HG03342 (cell line): ENCODE measurements around the gene MAPKAPK3.

Experiments
- ATAC-seq: cut with Tn5 transposase; IDR thresholded peaks from one replicate; pipeline ENCODE4 v1.9.1; 2021; ENCODE audit warnings: mild to moderate bottlenecking, moderate library complexity; ENCODE audit not compliant: unreplicated experiment

The MAPKAPK3 gene

DNA sequence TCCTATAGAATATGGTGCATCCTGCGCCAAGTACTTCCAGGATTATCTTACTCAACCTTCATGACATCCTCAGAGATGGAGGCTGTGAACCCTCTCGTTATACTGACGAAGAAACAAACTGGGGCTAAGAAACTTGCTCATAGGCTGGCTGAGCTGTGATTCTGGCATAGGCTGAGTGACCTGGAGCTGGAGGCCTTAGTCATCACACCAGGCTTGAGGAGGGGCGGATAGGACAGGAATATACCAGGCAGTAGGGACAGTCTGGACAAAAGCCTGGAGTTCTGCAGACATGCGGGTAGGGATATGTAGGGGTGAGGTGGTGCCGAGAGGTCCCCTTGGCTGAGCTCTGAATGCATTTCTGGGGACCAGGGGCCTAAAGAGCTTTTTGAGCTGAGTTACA lies 29.6 kb upstream of the MAPKAPK3 start:
- no peak for ATAC-seq

DNA sequence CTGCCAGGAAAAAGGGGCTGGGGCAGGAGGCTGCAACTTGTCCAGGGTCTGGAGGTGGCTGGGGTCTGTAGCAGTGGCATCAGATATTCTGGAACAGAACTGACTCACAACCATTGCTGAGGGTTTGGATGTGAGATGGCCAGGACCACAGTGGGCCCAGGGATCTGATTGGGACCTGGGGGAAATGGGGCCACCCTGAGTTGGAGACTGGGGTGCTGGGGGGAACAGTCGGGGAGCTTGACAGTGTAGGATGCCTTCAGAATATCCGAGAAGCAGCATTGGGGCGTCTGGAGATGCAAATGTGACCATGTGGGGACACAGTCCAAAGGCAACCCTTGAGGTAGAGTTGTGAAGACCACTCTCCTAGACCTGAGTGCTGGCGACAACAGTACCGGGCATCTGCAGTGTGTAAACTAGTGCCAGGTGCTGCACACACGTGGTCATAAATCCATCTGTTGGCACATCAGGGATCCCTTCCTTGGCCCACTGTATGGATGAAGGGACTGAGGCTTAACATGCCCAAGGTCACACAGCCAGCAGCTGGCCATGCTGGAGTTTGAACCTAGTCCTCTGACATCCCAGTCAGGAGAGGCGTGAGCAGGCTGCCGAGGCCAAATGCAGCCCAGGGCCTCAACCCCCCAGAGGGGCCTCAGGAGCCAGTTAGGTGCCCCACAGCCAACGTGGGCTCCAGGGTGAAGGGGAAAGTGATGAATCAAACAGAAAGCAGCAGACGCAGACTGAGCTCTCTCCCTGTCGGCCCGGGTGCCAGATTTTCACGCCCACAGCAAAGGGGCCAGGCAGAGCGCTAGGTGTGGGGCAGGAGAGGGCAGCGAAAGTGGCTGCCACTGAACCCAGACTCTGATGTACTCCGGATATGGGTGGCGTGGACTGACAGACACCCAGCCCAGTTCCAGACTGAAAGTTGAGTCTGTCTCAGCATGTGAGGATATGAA lies 28.9 kb upstream of the MAPKAPK3 start:
- no peak for ATAC-seq

DNA sequence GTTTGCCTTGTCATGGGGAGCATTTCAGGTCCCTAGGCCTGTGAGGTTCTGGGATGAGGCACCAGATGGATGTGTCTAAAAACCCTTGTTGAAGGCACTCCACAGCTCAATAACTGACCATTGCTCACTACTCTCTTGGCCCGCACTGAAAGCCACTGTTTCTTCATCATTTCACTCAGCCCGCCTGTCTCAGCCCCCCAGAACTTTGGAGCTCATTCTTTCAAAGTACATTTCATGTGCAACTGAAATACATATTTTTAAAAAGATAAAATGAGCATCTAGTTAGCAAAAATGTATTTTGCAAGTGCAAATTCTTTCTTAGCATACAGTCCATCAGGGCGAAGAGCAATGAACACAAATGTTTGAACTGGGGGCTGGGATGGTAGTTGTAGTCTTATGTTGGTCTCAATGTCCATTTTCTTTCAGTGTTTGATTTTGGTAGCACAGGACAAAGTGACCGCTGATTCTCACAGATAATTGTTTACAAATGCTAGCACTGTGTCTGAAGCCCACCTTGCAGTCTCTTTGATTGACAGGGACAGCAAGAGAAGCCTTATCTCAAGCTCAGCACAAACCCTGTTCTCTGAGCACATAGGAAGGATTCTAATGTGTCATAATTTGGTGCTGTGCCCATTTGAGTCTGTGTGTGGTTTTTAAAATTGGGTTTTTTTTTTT lies 28.1 kb upstream of the MAPKAPK3 start:
- no peak for ATAC-seq

DNA sequence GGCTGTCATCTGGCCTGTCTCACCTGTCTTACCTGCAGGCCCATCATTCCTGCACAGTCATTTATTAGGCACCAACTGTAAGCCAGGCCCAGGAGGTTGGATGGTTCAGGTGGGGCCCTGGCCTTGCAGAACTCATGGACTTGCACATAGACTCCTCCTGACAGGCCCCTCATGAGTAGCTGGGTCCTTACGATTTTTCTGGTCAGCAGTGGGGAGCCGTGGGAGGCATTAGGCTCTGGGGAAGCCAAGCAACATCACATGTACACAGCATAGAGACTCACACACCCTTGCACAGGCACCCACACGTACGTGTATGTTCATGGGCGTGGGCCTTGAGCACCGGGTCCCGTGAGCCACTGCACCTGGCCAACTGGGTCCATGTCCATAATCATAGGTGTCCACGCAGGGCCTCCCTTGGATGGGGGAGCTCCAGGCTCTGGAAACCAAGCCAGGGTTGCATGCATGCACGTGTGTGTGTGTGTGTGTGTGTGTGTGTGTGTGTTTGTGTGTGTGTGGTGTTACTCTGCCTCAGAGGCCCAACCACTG lies 25.7 kb upstream of the MAPKAPK3 start:
- no peak for ATAC-seq

DNA sequence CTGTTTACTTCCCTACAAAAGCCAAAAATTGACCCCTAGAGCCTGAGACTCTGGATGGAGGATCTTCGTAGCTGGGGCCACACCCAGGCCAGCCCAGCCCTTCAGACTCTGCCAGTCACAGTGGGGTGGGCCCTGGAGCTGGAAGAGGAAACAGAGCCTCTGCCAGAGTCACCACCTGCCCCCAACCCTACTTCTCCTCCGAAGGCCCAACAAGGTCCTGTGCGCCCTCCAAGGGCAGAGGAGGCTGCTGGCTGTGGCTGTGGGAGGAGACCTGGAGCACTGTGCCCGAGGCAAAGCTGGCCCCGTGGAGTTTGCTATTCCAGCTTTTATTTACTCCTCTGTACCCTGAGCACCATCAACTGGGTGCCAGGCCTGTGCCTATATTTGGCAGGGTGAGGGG lies 24.4 kb upstream of the MAPKAPK3 start:
- no peak for ATAC-seq

DNA sequence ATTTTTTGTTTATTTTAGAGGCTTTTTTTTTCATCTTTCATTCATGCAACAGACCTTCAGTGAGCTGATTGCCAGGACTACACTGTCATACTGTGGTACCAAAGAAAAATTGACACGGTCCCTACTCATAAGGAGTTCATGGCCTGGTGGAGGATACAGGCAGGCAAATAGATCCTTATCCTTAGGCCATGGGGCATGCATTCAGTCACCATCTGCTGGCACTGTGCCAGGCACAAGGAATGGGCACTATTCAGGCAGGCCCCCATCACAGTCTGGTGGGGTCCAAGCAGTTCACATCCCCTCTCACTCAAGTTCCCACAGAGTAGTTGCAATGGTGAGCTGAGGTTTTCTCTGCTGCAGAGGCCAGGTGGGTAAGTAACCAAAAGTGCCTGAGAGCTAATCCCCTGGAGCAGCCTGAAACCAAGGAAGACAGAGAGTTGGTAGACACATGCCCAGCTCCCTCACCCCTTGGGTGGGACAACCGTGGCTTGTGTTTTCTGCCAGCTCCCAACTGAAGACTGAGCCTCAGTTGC lies 22.6 kb upstream of the MAPKAPK3 start:
- ATAC-seq, result no peak

DNA sequence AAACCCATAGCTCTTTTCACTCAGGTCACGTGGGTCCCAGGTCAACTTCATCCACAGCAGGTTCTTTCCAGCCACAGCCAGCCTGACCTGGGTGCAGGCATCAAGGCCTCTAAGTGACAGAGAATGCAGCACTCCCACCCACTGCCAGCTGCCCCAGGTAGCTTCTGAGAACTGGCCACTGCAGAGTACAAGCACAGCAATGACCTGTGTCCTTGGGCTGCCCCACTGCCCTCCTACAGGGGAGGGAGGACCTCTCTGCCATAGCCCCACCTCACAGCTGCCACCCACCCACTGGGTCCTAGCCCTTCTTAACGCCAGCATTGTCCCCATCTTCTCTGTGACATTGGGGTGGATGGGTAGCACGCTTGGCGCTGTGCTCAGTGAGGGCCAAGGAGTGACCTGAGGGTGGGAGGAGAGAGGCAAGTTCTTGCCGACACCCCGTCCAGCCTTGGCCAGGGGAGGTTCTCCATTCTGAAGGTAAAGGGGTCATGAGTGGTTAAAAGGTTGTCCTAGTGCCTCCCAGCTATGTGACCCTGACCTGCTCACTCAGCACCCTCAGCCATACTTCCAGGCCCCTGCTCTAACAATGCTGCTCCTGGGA lies 17.7 kb upstream of the MAPKAPK3 start:
- ATAC-seq, result no peak

DNA sequence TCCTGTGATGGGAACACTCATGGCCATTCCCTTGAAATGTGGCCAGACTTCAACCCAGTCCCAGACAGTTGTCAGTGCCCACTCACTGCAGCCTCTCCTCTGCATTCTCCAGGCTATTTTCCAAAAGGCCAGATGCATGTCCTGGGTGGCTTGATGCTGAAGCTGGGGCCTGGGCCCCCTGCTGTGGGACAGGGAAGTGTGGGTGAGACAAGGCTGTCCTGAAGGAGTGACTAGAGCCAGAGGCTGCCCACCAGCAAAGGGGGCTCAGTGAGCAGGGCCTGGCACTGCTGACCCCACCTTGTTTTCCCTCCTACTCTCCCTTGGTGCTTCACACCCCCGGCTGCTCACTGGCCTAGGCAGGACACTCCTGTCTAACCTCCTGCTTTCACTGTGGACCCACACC lies 17.2 kb upstream of the MAPKAPK3 start:
- ATAC-seq, result no peak

DNA sequence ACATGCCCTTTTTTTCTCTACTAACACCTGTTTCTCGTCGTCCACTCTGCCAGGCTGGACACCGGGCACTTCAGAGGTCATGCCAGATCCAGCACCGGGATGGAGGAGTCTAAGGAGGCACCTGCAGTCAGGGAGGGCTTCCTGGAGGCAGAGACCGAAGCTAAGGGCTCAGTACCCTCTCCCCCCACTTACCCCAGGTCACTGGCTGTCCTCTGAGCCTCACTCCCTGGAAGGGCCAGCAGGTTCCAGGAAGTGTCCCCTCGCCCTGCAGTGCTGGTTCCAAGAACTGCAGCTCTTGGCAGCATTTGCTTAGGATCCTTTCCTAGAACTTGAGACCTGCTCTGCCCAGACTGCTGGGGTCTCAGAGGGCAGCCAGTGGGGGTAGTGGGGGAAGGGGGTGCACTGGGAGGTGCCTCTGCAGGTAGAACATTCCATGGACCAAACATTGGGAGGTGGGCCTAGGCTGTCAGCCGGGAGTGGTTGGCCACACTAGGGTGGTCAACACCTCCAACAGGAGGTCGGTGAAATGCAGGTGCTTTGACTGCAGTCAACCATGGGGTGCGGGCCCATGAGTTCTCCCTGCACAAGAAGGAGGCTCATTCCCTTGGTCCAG lies 16.7 kb upstream of the MAPKAPK3 start:
- ATAC-seq, result no peak

DNA sequence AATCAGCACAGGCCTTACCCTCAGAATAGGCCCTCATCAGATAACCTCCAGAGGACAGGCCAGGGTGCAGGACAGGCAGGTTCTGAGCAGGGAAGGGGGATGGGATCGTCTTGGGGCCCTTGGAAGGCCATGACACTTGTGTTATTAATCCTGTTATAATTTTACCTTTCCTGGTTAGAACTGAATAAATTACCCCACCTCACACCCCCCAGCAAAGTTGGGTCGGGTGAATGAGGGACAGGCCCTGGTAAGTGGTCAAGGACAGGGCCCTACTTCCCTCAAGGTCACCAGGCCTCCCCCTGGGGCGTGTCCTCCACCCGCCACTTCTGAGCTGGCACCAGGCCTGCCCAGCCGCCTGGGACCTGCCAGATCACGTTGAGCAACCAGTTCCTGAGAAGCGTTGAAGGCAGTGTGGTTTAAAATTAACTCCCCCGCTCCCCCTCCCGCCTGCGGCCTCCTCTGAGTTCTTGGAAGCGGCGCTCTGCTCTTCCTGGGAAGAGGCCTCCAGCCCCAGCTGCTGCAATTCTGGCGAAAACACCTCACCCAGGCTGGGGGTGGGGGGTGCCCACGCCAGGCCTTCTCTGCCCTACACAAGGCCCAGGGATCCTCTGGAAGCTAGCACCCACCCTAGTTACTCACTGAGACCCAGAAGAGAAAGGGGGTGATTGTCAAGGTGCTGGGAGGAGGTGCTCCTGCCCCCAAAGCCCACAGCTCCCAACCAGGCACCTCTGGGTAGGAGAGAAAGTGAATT lies 15.9 kb upstream of the MAPKAPK3 start:
- ATAC-seq, result peak; percentile 65

DNA sequence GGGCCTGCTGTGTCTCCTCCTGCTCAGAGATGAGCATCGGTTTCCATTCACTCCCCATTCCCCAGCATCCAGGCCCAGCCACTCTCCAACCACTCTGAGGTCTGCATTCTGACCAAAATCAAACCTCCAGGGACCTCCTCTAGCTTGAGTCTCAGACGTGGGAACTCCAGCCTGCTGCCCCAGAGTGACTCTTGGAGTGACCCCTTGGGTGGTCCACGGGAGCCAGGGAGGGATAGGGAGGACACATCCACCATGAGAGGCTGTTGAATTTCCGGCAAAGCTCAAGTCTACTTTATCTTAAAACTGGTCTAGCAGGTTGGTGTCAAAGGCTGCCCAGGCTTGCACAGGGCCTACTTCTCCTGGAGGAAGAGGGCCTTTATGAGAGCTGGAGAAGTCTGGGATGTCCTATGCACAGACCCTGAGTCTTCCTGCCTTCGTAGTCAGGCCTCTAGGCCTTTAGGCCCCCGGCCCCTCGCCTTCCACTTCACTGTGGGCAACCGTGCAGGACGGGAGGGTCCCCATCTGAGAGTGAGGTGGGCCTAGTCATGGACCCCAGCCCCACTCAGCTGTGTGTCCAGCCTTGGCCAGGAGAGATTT lies 14.3 kb upstream of the MAPKAPK3 start:
- no peak for ATAC-seq

DNA sequence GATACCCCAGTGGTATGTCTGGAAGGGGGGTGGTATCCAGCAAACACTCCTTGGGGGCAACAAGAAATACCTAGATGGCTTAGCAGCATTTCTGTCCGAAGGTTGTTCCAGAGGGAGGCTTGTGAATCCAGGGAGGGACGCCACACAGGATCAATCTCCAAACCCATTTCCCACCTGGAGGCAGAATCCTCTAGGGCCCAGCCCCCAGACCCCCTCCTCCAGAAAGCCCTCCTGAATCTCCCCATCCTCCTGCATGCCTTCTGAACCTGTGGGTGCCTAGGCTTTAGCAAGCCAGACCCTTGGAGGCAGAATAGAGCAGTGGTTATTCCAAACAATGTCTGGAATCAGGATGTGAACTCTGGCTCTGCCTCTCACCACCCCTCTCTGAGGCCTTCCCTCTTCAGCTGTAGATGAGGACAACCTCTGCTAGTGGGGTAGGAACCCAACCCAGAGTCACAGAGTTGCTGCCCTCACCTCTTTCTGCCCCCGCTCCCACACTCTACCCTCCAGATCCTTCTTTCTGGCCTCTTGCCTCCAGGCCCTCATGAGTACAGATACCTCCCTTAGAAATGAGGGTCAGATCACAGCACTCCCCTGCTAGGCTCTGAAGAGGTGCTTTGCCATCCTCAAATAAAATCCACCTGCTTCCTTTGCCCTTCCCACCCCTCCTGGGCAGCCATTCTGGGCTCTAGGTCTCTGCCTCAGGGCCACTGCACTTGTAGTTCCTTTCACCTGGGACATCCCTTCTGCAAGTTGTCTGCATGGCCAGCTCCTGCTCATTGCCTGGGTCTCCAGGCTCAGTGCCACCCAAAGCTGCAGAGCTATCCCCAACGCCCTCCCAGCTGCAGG lies 13.5 kb upstream of the MAPKAPK3 start:
- no peak for ATAC-seq

DNA sequence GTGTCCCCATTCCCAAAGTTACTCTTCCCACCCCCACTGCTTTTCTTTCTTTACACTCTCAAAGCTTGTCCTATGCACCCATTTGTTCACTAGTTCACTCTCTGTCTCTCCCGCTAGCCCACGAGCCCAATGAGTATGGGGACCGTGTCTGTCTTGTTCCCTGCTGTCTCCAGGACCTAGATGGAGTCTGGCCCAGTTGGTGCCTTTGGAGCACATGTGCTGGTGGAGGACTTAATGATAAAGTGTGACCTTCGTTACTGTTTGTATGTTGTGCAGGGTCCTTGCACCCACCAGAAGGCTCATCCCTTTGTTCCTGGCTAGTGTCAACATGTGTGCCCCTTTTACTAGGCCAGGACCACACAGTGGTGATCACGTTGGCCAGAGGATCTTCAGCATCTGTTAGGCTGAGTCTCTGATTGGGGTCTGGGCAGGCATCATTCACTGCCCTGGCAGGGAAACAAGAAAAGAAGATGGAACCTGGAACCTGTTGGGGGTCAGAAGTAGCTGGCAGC lies 12.8 kb upstream of the MAPKAPK3 start:
- ATAC-seq, result no peak

DNA sequence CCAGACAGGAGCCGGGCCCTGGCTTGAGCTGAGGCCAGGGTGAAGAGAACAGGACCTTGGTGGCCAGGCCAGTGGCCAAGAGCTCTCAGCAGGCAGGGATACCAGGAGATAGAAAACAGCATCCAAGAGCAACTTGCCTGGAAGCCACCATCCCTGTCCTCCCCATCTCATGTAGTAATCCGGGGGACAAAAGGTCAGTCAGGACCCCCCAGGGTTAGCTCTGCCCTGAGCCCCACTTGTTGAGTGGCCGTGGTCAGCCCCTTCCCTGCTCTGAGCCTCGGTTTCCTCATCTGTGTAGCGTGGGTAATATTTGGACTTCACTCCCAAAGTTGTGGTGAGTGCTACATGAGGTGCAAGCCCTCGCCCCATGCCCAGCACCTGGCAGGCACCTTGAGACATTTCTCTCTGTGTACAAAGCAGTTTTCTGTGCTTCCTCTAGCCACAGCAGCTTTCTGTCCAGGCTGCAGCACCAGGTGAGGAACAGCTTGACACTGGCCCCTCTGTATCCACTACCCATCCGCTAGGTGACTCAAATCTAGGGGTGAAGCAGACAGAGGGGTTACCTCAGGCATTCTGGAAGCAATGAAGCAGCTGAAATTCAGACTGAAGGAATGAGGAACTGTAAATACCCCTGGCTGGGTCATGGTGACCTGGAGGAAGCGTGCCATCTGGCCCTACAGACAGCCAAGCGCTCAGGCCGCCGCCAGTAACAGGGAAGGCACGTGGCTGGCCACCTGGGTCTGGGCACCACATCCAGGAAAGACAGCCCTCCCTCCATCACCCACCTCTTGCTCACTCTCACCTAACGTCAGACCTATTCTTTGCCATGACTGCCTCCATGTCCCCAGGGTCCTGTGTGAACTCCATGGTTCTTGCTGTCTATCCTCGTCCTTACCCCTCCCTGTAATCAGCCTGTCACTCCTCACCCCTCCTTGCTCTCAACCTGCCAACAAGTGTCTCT lies 12.0 kb upstream of the MAPKAPK3 start:
- no peak for ATAC-seq

DNA sequence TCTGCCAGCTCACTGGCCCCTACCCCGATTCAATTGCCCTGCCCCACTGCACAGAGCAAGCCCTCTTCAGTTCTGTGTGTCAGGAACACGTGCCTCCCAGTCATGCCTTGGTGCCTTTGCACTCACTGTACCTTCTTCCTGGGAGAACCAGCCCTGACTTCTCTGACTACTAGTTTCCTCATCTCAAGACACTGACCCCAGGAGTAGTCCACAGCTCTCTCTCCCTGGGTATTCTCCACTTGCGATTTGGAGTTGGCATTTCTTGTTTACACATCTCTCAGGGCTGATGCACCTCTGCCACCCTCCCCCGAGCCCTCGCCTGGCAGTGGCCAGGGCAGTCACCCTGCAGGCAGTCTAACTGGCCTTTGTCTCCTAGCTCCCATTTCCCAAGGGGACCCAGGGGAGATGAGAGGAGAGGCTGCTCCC lies 11.0 kb upstream of the MAPKAPK3 start:
- no peak for ATAC-seq

DNA sequence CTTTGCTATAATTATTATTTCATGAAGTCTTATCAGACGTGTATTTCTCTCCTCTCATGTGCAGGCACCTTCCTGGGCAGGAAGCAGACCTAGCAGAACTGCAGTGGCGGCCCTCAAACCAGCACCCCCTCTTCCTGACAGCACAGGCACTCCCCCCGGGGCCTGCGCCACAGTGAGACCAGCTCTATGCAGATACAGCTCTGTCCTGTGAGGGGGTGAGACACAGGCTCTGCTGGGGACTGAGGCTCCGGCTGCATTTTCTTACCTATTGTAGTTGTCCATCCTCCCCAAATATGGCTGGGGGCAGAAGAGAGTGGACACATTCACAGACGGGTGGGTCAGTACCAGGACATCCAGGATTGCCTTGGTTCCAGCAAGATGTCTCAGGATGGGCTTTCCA lies 10.4 kb upstream of the MAPKAPK3 start:
- ATAC-seq, result no peak

DNA sequence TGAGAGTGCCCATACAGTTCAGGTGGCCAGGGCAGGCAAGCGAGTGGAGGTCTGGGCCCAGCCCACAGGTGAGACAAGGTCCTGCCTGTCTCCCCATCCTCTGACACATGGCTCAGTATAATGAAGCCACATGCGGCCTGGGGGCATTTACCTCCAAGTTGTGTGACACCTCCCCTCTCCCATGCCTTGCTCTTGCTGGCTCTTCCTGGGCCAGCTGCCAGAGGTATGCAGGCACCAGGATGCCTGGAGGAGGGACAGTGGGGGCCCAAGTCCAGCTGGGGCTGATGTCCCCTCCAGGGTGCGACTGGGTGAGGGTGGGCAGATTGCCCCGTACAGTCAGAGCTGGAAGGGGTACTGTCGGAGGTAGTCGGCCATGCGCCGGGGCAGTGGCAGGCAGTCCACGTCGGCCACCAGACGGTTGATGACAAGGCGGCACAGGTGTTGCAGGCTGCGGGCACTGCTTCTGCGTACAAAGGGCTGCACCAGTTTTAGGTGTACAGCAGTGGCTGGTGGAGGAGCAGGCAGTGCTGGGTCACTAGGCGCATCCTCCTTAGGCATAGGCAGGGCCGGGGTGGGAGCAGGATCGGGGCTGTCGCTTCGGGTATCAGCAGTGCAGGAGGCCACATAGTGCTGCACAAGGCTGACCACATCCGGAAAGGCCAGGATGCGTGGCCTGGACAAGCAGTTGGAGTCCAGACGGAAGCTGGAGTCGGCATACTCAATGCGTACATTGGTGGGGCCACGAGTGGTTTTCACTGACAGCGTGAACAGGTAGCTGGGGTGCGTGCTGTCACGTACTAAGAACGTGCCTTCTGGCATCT lies 9.5 kb upstream of the MAPKAPK3 start:
- ATAC-seq, result no peak
